Testis (tissue), 2 donors: ENCODE data around the gene HLCS.

ENCODE experiments used
- POLR2A ChIP-seq: fragments of 450-650 bp; IDR thresholded peaks from one replicate; pipeline ENCODE4 v1.6.1; 2017; ENCODE audit warnings: antibody characterized with exemption, mild to moderate bottlenecking, moderate library complexity
- TF ChIP-seq, protein P1 (sequence below), 3 experiments: fragments of 450-650 bp in 2 of 3; fragments of 200-600 bp in 1 of 3; sonication (generic) in 1 of 3; IDR thresholded peaks; one replicate each; pipeline ENCODE4 v1.5.1; 2016 to 2019; ENCODE audit warnings: antibody characterized with exemption in 3 of 3, mild to moderate bottlenecking in 2 of 3, moderate library complexity in 1 of 3

DNA sequence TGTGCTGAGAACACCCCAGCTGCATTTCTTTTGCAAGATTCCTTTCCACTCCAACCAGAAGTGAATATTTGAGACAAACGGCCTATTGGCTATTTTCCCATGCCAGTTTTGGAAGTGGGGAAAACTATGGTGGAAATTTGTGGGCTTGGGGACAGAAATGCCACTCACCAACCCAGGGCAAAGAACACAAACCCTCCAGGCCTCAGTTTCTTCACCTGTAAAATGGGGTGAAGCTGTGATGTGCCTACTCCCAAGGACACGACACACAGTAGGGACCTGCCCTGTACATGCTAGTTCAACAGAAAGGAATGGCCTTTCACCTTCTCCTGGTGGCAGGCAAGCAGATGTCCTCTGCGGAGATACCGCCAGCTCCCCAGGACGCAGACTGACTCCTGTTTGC is 221.0 kb downstream of the HLCS start:
- TF ChIP-seq, protein P1, sequence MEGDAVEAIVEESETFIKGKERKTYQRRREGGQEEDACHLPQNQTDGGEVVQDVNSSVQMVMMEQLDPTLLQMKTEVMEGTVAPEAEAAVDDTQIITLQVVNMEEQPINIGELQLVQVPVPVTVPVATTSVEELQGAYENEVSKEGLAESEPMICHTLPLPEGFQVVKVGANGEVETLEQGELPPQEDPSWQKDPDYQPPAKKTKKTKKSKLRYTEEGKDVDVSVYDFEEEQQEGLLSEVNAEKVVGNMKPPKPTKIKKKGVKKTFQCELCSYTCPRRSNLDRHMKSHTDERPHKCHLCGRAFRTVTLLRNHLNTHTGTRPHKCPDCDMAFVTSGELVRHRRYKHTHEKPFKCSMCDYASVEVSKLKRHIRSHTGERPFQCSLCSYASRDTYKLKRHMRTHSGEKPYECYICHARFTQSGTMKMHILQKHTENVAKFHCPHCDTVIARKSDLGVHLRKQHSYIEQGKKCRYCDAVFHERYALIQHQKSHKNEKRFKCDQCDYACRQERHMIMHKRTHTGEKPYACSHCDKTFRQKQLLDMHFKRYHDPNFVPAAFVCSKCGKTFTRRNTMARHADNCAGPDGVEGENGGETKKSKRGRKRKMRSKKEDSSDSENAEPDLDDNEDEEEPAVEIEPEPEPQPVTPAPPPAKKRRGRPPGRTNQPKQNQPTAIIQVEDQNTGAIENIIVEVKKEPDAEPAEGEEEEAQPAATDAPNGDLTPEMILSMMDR (IDR thresholded peaks at IDR 0.05) = no peak
- no peak for TF ChIP-seq POLR2A
